HG03442 (cell line): Measurements from ENCODE around the gene ACTR6.

Experiments used
- ATAC-seq: cut with Tn5 transposase; IDR thresholded peaks from one replicate; pipeline ENCODE4 v1.9.1; 2021; ENCODE audit warnings: mild to moderate bottlenecking, moderate library complexity; ENCODE audit not compliant: unreplicated experiment

Gene ACTR6

DNA sequence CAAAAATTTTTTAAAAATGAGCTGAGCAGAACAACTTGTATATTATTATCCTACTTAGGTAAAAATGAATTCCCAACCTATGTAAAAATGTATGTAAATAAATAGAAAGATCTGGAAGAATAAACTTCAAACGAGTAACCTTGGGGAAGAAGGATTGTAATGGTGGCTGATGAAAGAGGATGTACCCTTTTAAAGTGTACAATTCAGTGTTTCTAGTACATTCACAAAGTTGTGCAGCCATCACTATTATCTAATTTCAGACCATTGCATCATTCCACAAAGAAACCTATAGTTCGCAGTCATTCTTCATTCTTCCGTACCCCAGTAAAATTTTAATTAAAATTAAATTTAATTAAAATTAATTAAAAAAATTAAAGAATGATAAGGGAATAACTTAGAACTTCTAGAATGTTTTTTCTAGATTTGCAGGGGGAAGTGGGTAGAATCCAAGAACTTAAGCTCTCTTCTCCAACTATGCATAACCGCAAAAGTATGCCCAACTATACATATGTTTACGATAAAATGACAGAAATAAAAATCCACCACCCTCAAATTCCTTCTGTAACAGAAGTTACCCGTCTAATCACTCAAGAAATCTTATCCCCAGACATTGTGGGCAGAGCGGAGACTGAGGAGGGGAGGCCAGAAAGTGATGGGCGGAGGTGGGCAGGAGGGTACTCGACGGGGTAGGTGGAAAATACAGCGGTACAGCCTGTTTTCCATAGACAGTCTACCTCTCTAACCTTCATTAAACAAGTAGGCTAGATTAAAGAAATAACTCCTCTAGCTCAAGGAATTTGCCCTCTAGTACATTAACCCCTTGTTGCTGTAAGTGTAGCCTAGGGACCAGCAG is 65.3 kb downstream of the ACTR6 start:
- ATAC-seq = peak; percentile 4

DNA sequence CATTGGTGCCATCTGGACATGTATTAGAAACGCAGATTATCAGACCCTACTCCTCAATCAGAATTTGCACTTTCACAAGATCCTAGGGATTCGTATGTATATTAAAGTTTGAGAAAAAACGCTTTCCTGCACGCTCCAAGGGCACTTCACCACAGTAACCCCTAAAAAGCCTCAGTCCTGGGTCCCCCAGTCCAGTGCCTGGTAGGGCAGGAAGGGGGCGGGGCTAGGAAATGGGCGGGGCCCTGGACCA is 65.9 kb downstream of the ACTR6 start:
- peak; percentile 80 for ATAC-seq

- ATAC-seq = peak; percentile 86
Observed at GRCh38 chr12:100266835-100267602, 66.4 kb downstream of the ACTR6 start, which contains the start of the genes DEPDC4 and SCYL2. DEPDC4 (minus strand) TSS chr12:100267079; CDS start chr12:100267076, 3 bp downstream. SCYL2 (plus strand) TSS chr12:100267177; CDS start chr12:100282971, 15,794 bp downstream.

- peak; percentile 9 for ATAC-seq
Observed at GRCh38 chr12:100267603-100268281, 67.1 kb downstream of the ACTR6 start.

DNA sequence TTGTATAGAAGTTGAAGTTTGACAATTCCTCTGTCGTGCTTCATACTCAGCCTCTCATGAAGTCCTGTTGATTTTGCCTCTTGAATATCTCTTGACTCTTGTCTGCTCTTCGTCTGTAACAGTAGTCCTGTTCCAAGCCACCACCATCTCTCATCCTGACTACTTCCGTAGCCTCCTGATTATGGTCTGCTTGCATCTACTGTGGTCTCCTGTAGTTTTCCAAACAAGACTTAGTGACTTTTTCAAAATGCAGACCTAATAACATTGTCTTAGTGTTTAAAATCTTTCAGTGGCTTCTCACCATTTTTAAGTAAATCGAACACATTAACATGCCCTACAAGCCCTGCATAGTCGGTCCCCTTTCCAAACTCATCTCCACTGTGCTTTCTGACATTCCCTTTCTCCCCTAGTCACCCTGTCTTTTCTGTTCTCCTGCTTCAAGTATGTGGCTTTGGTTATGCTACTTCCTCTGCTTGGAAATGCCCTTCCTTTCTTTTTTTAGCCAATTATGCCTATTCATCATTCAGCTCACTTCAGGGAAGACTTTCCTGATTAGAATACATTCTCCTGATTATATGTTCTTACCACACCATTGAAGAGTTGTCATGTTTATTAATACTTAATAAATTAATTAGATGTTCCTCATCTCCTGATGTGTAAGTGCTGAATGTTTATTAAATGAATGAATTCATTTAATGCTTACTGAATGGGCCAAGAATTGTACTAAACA is 68.4 kb downstream of the ACTR6 start:
- ATAC-seq = no peak

DNA sequence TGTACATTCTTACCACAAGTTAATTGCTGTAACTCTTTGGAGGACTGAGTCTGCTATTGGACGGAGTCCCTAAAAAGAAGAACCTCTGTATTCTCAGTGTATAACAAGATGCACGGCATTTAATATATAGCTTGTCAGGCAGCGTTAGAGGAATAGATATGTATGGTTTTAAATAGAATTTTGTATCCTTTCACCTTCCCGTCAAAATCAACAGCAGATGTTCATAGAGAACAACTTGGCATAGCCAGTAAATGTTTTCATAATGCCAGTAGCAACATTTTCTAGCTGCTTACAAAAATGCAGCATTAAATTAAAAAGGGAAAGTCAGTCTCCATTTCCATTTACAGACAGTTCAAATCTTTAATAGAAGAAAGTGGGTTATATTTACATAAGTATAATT is 73.2 kb downstream of the ACTR6 start:
- no peak for ATAC-seq
